ENCODE data around the gene CHST2. TPM values are rescaled to one million over a fixed set of nuclear protein-coding genes. Genes with fewer than 3 reads are reported as not detected.

The CHST2 gene
- total RNA-seq, 1 donor = 40.2 TPM

GRCh38 chr3:143140550-143140949 is 21.0 kb downstream of the CHST2 start:
- no peak for DNase-seq (ENCODE audit: low read depth)
- TF ChIP-seq, protein P1, sequence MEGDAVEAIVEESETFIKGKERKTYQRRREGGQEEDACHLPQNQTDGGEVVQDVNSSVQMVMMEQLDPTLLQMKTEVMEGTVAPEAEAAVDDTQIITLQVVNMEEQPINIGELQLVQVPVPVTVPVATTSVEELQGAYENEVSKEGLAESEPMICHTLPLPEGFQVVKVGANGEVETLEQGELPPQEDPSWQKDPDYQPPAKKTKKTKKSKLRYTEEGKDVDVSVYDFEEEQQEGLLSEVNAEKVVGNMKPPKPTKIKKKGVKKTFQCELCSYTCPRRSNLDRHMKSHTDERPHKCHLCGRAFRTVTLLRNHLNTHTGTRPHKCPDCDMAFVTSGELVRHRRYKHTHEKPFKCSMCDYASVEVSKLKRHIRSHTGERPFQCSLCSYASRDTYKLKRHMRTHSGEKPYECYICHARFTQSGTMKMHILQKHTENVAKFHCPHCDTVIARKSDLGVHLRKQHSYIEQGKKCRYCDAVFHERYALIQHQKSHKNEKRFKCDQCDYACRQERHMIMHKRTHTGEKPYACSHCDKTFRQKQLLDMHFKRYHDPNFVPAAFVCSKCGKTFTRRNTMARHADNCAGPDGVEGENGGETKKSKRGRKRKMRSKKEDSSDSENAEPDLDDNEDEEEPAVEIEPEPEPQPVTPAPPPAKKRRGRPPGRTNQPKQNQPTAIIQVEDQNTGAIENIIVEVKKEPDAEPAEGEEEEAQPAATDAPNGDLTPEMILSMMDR (IDR thresholded peaks at IDR 0.05; ENCODE audit: insufficient read depth, low read depth, low read length) = no peak
- no peak overlapping the region for H3K4me3 ChIP-seq (ENCODE audit: low read depth, low read length)

GRCh38 chr3:143142354-143142753 is 22.8 kb downstream of the CHST2 start:
- no peak overlapping the region for H3K4me3 ChIP-seq (ENCODE audit: low read depth, low read length)
- TF ChIP-seq, protein P1 (IDR thresholded peaks at IDR 0.05; ENCODE audit: insufficient read depth, low read depth, low read length) = no peak
- DNase-seq (ENCODE audit: low read depth) = no peak

- H3K4me3 ChIP-seq (ENCODE audit: low read depth, low read length) = no peak overlapping the region
- DNase-seq (ENCODE audit: low read depth) = no peak
- TF ChIP-seq, protein P1 (IDR thresholded peaks at IDR 0.05; ENCODE audit: insufficient read depth, low read depth, low read length) = no peak
Measured at GRCh38 chr3:143145906-143146305, 26.3 kb downstream of the CHST2 start.

- H3K4me3 ChIP-seq (ENCODE audit: low read depth, low read length) = no peak overlapping the region
- DNase-seq (ENCODE audit: low read depth) = no peak
- TF ChIP-seq, protein P1 (IDR thresholded peaks at IDR 0.05; ENCODE audit: insufficient read depth, low read depth, low read length) = no peak
Measured at GRCh38 chr3:143146486-143147274, 27.1 kb downstream of the CHST2 start.

DNA sequence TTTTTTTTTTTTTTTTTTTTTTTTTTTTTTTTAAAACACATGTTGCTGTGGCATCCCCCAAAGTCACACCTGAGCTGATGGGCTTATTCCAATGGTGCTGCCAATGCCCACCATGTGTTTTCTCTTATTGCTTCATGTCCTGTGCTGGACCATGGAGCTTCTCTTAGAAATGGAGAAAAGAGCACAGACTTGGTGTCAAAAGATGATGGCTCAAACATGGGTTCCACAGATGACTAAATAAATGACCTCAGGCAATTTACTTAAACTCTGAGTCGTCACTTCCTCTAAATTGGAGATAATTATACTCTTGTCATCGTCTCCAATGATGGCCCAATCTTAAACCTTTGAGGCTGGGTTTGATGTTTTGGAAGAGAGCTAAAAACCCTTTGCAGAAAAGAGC is 28.1 kb downstream of the CHST2 start:
- DNase-seq (ENCODE audit: low read depth) = no peak
- H3K4me3 ChIP-seq (ENCODE audit: low read depth, low read length) = no peak overlapping the region
- TF ChIP-seq, protein P1 (IDR thresholded peaks at IDR 0.05; ENCODE audit: insufficient read depth, low read depth, low read length) = no peak

DNA sequence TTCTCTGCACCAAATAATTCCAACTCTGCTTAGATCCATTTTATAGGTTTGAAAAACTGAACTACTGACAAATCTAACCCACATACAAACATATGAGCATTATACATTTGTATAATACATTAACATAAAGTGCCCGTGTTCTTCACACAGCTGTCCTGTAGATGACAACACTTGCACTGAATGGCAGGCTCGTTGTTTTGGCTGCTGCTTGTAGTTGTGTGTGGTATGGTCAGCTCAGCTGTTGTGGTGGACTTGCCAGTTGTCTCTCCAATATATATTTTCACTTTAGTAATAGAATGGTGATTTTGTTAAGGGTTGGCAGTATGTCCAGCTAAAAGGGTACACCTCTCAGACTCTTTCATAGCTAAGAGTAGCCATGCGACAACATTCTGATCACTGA is 30.5 kb downstream of the CHST2 start:
- TF ChIP-seq, protein P1 (IDR thresholded peaks at IDR 0.05; ENCODE audit: insufficient read depth, low read depth, low read length) = no peak
- no peak overlapping the region for H3K4me3 ChIP-seq (ENCODE audit: low read depth, low read length)
- DNase-seq (ENCODE audit: low read depth) = no peak
